GM23338 (cell line): Measurements from ENCODE around the gene GPATCH1. TPM values are rescaled to one million over a fixed set of nuclear protein-coding genes. Genes with fewer than 3 reads are reported as not detected.

Experiments
- ATAC-seq: fragments of 200-7000 bp; cut with Tn5 transposase; 3 replicates; pipeline ENCODE4 v1.9.1; 2020
- DNase-seq: peaks from one replicate; pipeline ENCODE4 v3.0.0-alpha.2; 2015; ENCODE audit warnings: low spot score
- H2AFZ ChIP-seq: fragments of 200-600 bp; sonication (generic); 2 replicates; pipeline ENCODE4 v1.8.0; 2016; ENCODE audit warnings: antibody characterized with exemption, mild to moderate bottlenecking, moderate library complexity
- H3F3A ChIP-seq: fragments of 200-600 bp; sonication (generic); replicated peaks from 2 replicates; pipeline ENCODE4 v1.8.0; 2017; ENCODE audit warnings: antibody characterized with exemption, mixed run types, low read depth
- H3K27ac ChIP-seq: fragments of 200-600 bp; sonication (generic); 2 replicates; pipeline ENCODE4 v1.6.1; 2016; ENCODE audit warnings: low read depth
- H3K27me3 ChIP-seq: fragments of 200-600 bp; sonication (generic); 2 replicates; pipeline ENCODE4 v1.8.0; 2016; ENCODE audit warnings: mild to moderate bottlenecking, mixed run types, moderate library complexity; ENCODE audit not compliant: insufficient read depth
- H3K36me3 ChIP-seq: fragments of 200-600 bp; sonication (generic); 2 replicates; pipeline ENCODE4 v1.8.0; 2016; ENCODE audit warnings: mild to moderate bottlenecking; ENCODE audit not compliant: insufficient read depth
- H3K4me1 ChIP-seq: fragments of 200-600 bp; sonication (generic); 2 replicates; pipeline ENCODE4 v1.8.0; 2016; ENCODE audit warnings: mild to moderate bottlenecking, moderate library complexity; ENCODE audit not compliant: insufficient read depth
- H3K4me2 ChIP-seq: fragments of 200-600 bp; sonication (generic); 2 replicates; pipeline ENCODE4 v1.7.1; 2017; ENCODE audit warnings: mixed run types
- H3K4me3 ChIP-seq: fragments of 200-600 bp; sonication (generic); 2 replicates; pipeline ENCODE4 v1.6.1; 2016; ENCODE audit warnings: mixed run types
- H3K79me2 ChIP-seq: fragments of 200-600 bp; sonication (generic); replicated peaks from 2 replicates; pipeline ENCODE4 v1.8.0; 2017; ENCODE audit warnings: mild to moderate bottlenecking; ENCODE audit not compliant: insufficient read depth
- H3K9me2 ChIP-seq: fragments of 200-600 bp; sonication (generic); 2 replicates; pipeline ENCODE4 v1.8.0; 2017; ENCODE audit not compliant: insufficient read depth
- H4K20me1 ChIP-seq: fragments of 200-600 bp; sonication (generic); replicated peaks from 2 replicates; pipeline ENCODE4 v1.8.0; 2017; ENCODE audit warnings: mild to moderate bottlenecking; ENCODE audit not compliant: insufficient read depth
- H3K27ac Mint-ChIP-seq: 2 replicates; pipeline ENCODE4 v1.8.0; 2020; ENCODE audit warnings: inconsistent platforms, mild to moderate bottlenecking, moderate library complexity, mixed read lengths
- H3K27me3 Mint-ChIP-seq: 3 replicates; pipeline ENCODE4 v1.8.0; 2022; ENCODE audit warnings: low read depth, mild to moderate bottlenecking, moderate library complexity, mixed read lengths, inconsistent platforms; ENCODE audit not compliant: insufficient read depth, poor library complexity
- H3K36me3 Mint-ChIP-seq: 3 replicates; pipeline ENCODE4 v1.8.0; 2021; ENCODE audit warnings: low read depth, mild to moderate bottlenecking, inconsistent platforms, moderate library complexity, mixed read lengths
- H3K4me1 Mint-ChIP-seq: 3 replicates; pipeline ENCODE4 v1.8.0; 2020; ENCODE audit warnings: mild to moderate bottlenecking, inconsistent platforms, mixed read lengths
- H3K4me3 Mint-ChIP-seq: 3 replicates; pipeline ENCODE4 v1.8.0; 2021; ENCODE audit warnings: moderate library complexity, mild to moderate bottlenecking, inconsistent platforms, mixed read lengths
- H3K9me3 Mint-ChIP-seq: 3 replicates; pipeline ENCODE4 v1.8.0; 2020; ENCODE audit warnings: moderate library complexity, mild to moderate bottlenecking, inconsistent platforms, mixed read lengths
- CREB1 ChIP-seq: fragments of 250-450 bp; sonication (Bioruptor Pico); IDR thresholded peaks from 2 replicates; pipeline ENCODE4 v1.5.0; 2020; ENCODE audit warnings: low read depth, mild to moderate bottlenecking, moderate library complexity
- EZH2 ChIP-seq: fragments of 200-600 bp; sonication (generic); IDR thresholded peaks from one replicate; pipeline ENCODE4 v1.8.0; 2017; ENCODE audit warnings: antibody characterized with exemption, mild to moderate bottlenecking, low read depth; ENCODE audit not compliant: unreplicated experiment
- EZH2phosphoT487 ChIP-seq: fragments of 200-600 bp; sonication (generic); IDR thresholded peaks from one replicate; pipeline ENCODE4 v1.8.1; 2018; ENCODE audit warnings: antibody characterized with exemption; ENCODE audit not compliant: unreplicated experiment
- JUNB ChIP-seq: IDR thresholded peaks from one replicate; pipeline ENCODE4 v1.6.1; 2016; ENCODE audit warnings: antibody characterized with exemption; ENCODE audit not compliant: unreplicated experiment
- NANOG ChIP-seq: IDR thresholded peaks from 2 replicates; pipeline ENCODE4 v1.6.1; 2016; ENCODE audit warnings: antibody characterized with exemption, borderline replicate concordance
- POLR2AphosphoS5 ChIP-seq: IDR thresholded peaks from 2 replicates; pipeline ENCODE4 v1.6.1; 2016; ENCODE audit warnings: antibody characterized with exemption, low read depth
- STAT1 ChIP-seq: IDR thresholded peaks from one replicate; pipeline ENCODE4 v1.6.1; 2016; ENCODE audit warnings: antibody characterized with exemption; ENCODE audit not compliant: unreplicated experiment
- ZNF114 ChIP-seq: fragments of 250-450 bp; sonication (Bioruptor Pico); IDR thresholded peaks from 2 replicates; pipeline ENCODE4 v1.5.0; 2020; ENCODE audit warnings: mild to moderate bottlenecking, moderate library complexity
- ZNF331 ChIP-seq: fragments of 250-450 bp; sonication (Bioruptor Pico); IDR thresholded peaks from 2 replicates; pipeline ENCODE4 v1.5.0; 2020; ENCODE audit warnings: low read depth, mild to moderate bottlenecking, moderate library complexity
- polyA plus RNA-seq: library from polyadenylated mRNA; unstranded; fragments of >200 nt; fragmentation: Nextera tagmentation; extraction: Ambion mirVana; gene quantifications from 2 replicates; pipeline ENCODE4 v1.2.1, GENCODE V29; 2016
- total RNA-seq: library from RNA; depleted of rRNA; stranded (reverse); fragments of >200 nt; shearing (Covaris generic); gene quantifications from 2 replicates; pipeline ENCODE4 v1.2.3, GENCODE V29; 2014
- TF ChIP-seq, protein P1 (sequence below): IDR thresholded peaks from one replicate; pipeline ENCODE4 v1.6.1; 2018; ENCODE audit warnings: antibody characterized with exemption; ENCODE audit not compliant: unreplicated experiment
- TF ChIP-seq, protein P2 (sequence below): IDR thresholded peaks from 2 replicates; pipeline ENCODE4 v1.6.1; 2016; ENCODE audit warnings: antibody characterized with exemption
- TF ChIP-seq, protein P3 (sequence below): fragments of 250-450 bp; sonication (Bioruptor Pico); IDR thresholded peaks from 2 replicates; pipeline ENCODE4 v1.5.0; 2020; ENCODE audit warnings: mild to moderate bottlenecking, moderate library complexity
- TF ChIP-seq, protein P4 (sequence below), 2 experiments: fragments of 200-600 bp in 1 of 2; sonication (generic) in 1 of 2; conservative IDR thresholded peaks; 2 replicates each; pipeline versions ENCODE4 v1.5.1 to v1.6.1; 2016 to 2017; ENCODE audit warnings: antibody characterized with exemption in 2 of 2, low read depth in 2 of 2, mild to moderate bottlenecking in 2 of 2, moderate library complexity in 1 of 2

The GPATCH1 gene
- total and polyA plus RNA-seq, 2 experiments from 2014 or later = 12.0 to 13.6 TPM

DNA sequence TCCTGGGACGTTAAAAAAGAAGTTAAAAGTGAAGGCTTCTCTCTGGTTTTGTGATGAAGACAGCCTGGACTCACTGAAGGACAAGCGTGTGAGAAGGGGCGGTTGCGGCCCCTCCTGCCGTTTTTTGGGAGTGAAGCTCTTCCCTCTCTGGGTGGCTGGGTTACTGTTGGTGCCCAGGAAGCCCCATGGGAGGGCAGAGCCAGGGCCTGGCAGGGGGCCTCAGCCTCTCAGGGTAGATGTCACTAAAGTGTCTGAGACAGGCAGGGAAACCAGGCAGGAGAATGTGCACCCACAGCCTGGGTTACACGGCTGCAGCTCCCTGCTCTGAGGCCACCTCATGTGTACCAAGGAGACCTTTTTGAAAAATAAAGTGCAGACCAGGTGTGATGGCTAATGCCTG lies 49.5 kb downstream of the GPATCH1 start:
- no peak for ATAC-seq
- H3K9me3 Mint-ChIP-seq = no peaks in the 10 kb centered on the region; the same call in 2 of the 3 replicates

More for the DNA sequence above, 49.5 kb downstream of the GPATCH1 start:
- H3K4me1 Mint-ChIP-seq = peaks cover 6% of the 10 kb centered on the region; the same call in 2 of the 3 replicates
- no peaks in the 10 kb centered on the region; the same call in 1 of the 2 replicates for H3F3A ChIP-seq
- no peak overlapping the region for H3K4me2 ChIP-seq
- TF ChIP-seq ZNF114 (CRISPR knock-in tag) = no peak
- no peak for TF ChIP-seq STAT1
- TF ChIP-seq EZH2 = no peak
- TF ChIP-seq CREB1 (CRISPR knock-in tag) = no peak
- TF ChIP-seq, protein P1, sequence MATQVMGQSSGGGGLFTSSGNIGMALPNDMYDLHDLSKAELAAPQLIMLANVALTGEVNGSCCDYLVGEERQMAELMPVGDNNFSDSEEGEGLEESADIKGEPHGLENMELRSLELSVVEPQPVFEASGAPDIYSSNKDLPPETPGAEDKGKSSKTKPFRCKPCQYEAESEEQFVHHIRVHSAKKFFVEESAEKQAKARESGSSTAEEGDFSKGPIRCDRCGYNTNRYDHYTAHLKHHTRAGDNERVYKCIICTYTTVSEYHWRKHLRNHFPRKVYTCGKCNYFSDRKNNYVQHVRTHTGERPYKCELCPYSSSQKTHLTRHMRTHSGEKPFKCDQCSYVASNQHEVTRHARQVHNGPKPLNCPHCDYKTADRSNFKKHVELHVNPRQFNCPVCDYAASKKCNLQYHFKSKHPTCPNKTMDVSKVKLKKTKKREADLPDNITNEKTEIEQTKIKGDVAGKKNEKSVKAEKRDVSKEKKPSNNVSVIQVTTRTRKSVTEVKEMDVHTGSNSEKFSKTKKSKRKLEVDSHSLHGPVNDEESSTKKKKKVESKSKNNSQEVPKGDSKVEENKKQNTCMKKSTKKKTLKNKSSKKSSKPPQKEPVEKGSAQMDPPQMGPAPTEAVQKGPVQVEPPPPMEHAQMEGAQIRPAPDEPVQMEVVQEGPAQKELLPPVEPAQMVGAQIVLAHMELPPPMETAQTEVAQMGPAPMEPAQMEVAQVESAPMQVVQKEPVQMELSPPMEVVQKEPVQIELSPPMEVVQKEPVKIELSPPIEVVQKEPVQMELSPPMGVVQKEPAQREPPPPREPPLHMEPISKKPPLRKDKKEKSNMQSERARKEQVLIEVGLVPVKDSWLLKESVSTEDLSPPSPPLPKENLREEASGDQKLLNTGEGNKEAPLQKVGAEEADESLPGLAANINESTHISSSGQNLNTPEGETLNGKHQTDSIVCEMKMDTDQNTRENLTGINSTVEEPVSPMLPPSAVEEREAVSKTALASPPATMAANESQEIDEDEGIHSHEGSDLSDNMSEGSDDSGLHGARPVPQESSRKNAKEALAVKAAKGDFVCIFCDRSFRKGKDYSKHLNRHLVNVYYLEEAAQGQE = no peak
- TF ChIP-seq, protein P2, sequence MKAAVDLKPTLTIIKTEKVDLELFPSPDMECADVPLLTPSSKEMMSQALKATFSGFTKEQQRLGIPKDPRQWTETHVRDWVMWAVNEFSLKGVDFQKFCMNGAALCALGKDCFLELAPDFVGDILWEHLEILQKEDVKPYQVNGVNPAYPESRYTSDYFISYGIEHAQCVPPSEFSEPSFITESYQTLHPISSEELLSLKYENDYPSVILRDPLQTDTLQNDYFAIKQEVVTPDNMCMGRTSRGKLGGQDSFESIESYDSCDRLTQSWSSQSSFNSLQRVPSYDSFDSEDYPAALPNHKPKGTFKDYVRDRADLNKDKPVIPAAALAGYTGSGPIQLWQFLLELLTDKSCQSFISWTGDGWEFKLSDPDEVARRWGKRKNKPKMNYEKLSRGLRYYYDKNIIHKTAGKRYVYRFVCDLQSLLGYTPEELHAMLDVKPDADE = no peak
- no peak for TF ChIP-seq POLR2AphosphoS5
- TF ChIP-seq, protein P3, sequence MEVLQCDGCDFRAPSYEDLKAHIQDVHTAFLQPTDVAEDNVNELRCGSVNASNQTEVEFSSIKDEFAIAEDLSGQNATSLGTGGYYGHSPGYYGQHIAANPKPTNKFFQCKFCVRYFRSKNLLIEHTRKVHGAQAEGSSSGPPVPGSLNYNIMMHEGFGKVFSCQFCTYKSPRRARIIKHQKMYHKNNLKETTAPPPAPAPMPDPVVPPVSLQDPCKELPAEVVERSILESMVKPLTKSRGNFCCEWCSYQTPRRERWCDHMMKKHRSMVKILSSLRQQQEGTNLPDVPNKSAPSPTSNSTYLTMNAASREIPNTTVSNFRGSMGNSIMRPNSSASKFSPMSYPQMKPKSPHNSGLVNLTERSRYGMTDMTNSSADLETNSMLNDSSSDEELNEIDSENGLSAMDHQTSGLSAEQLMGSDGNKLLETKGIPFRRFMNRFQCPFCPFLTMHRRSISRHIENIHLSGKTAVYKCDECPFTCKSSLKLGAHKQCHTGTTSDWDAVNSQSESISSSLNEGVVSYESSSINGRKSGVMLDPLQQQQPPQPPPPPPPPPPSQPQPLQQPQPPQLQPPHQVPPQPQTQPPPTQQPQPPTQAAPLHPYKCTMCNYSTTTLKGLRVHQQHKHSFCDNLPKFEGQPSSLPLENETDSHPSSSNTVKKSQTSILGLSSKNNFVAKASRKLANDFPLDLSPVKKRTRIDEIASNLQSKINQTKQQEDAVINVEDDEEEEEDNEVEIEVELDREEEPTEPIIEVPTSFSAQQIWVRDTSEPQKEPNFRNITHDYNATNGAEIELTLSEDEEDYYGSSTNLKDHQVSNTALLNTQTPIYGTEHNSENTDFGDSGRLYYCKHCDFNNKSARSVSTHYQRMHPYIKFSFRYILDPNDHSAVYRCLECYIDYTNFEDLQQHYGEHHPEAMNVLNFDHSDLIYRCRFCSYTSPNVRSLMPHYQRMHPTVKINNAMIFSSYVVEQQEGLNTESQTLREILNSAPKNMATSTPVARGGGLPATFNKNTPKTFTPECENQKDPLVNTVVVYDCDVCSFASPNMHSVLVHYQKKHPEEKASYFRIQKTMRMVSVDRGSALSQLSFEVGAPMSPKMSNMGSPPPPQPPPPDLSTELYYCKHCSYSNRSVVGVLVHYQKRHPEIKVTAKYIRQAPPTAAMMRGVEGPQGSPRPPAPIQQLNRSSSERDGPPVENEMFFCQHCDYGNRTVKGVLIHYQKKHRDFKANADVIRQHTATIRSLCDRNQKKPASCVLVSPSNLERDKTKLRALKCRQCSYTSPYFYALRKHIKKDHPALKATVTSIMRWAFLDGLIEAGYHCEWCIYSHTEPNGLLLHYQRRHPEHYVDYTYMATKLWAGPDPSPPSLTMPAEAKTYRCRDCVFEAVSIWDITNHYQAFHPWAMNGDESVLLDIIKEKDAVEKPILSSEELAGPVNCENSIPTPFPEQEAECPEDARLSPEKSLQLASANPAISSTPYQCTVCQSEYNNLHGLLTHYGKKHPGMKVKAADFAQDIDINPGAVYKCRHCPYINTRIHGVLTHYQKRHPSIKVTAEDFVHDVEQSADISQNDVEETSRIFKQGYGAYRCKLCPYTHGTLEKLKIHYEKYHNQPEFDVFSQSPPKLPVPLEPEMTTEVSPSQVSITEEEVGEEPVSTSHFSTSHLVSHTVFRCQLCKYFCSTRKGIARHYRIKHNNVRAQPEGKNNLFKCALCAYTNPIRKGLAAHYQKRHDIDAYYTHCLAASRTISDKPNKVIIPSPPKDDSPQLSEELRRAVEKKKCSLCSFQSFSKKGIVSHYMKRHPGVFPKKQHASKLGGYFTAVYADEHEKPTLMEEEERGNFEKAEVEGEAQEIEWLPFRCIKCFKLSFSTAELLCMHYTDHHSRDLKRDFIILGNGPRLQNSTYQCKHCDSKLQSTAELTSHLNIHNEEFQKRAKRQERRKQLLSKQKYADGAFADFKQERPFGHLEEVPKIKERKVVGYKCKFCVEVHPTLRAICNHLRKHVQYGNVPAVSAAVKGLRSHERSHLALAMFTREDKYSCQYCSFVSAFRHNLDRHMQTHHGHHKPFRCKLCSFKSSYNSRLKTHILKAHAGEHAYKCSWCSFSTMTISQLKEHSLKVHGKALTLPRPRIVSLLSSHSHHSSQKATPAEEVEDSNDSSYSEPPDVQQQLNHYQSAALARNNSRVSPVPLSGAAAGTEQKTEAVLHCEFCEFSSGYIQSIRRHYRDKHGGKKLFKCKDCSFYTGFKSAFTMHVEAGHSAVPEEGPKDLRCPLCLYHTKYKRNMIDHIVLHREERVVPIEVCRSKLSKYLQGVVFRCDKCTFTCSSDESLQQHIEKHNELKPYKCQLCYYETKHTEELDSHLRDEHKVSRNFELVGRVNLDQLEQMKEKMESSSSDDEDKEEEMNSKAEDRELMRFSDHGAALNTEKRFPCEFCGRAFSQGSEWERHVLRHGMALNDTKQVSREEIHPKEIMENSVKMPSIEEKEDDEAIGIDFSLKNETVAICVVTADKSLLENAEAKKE (CRISPR knock-in tag) = no peak
- TF ChIP-seq EZH2phosphoT487 = no peak
- no peak for TF ChIP-seq JUNB
- TF ChIP-seq ZNF331 (CRISPR knock-in tag) = no peak
- no peak for TF ChIP-seq NANOG
- TF ChIP-seq, protein P4, sequence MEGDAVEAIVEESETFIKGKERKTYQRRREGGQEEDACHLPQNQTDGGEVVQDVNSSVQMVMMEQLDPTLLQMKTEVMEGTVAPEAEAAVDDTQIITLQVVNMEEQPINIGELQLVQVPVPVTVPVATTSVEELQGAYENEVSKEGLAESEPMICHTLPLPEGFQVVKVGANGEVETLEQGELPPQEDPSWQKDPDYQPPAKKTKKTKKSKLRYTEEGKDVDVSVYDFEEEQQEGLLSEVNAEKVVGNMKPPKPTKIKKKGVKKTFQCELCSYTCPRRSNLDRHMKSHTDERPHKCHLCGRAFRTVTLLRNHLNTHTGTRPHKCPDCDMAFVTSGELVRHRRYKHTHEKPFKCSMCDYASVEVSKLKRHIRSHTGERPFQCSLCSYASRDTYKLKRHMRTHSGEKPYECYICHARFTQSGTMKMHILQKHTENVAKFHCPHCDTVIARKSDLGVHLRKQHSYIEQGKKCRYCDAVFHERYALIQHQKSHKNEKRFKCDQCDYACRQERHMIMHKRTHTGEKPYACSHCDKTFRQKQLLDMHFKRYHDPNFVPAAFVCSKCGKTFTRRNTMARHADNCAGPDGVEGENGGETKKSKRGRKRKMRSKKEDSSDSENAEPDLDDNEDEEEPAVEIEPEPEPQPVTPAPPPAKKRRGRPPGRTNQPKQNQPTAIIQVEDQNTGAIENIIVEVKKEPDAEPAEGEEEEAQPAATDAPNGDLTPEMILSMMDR (conservative IDR thresholded peaks at IDR 0.05; ENCODE audit: low read depth in 2 of 2) = no peak
- H4K20me1 ChIP-seq = no peaks in the 10 kb centered on the region
- no peak overlapping the region for H3K27ac ChIP-seq
- no peak overlapping the region for H3K4me3 Mint-ChIP-seq
- peaks cover 11% of the 10 kb centered on the region for H3K27me3 Mint-ChIP-seq
- H3K4me1 ChIP-seq = peaks cover 5% of the 10 kb centered on the region
- no peak overlapping the region for H3K27ac Mint-ChIP-seq
- H3K36me3 ChIP-seq = peaks cover 3% of the 10 kb centered on the region; the same call in 1 of the 2 replicates
- no peak for DNase-seq
- H3K79me2 ChIP-seq = no peaks in the 10 kb centered on the region
- no peaks in the 10 kb centered on the region for H3K9me2 ChIP-seq
- no peaks in the 10 kb centered on the region for H3K27me3 ChIP-seq
- no peak overlapping the region for H3K4me3 ChIP-seq
- peaks cover 26% of the 10 kb centered on the region for H3K36me3 Mint-ChIP-seq
- H2AFZ ChIP-seq = no peak overlapping the region
